Astrocyte (in vitro differentiated cells and primary cell): ENCODE data around the gene LAMB4.

ENCODE experiments used
- EZH2 ChIP-seq: IDR thresholded peaks from 2 replicates; pipeline ENCODE4 v1.6.1; 2012; ENCODE audit warnings: mild to moderate bottlenecking, low read length, inconsistent platforms; ENCODE audit not compliant: insufficient read depth
- TF ChIP-seq, protein P1 (sequence below): IDR thresholded peaks from 2 replicates; pipeline ENCODE4 v1.5.1; 2011; ENCODE audit warnings: low read depth, mild to moderate bottlenecking, inconsistent platforms, low read length, moderate library complexity; ENCODE audit not compliant: insufficient read depth

GRCh38 chr7:108118959-108119358 is 11.2 kb downstream of the LAMB4 start:
- TF ChIP-seq, protein P1, sequence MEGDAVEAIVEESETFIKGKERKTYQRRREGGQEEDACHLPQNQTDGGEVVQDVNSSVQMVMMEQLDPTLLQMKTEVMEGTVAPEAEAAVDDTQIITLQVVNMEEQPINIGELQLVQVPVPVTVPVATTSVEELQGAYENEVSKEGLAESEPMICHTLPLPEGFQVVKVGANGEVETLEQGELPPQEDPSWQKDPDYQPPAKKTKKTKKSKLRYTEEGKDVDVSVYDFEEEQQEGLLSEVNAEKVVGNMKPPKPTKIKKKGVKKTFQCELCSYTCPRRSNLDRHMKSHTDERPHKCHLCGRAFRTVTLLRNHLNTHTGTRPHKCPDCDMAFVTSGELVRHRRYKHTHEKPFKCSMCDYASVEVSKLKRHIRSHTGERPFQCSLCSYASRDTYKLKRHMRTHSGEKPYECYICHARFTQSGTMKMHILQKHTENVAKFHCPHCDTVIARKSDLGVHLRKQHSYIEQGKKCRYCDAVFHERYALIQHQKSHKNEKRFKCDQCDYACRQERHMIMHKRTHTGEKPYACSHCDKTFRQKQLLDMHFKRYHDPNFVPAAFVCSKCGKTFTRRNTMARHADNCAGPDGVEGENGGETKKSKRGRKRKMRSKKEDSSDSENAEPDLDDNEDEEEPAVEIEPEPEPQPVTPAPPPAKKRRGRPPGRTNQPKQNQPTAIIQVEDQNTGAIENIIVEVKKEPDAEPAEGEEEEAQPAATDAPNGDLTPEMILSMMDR = peak; percentile 14
- no peak for TF ChIP-seq EZH2
